Measurements from ENCODE around the gene RBM47.

- TF ChIP-seq MXI1 (conservative IDR thresholded peaks at IDR 0.05; ENCODE audit: poor library complexity, severe bottlenecking) (no peak), CTCF (IDR thresholded peaks at IDR 0.05; ENCODE audit: poor library complexity, severe bottlenecking) (no peak), POLR2AphosphoS5 (IDR thresholded peaks at IDR 0.05) (no peak), EP300 (conservative IDR thresholded peaks at IDR 0.05; ENCODE audit: poor library complexity, severe bottlenecking) (no peak), EZH2 (IDR thresholded peaks at IDR 0.05; ENCODE audit: borderline replicate concordance, insufficient read depth, low read length, poor library complexity, severe bottlenecking) (no peak), RAD21 (conservative IDR thresholded peaks at IDR 0.05) (no peak), TAF1 (IDR thresholded peaks at IDR 0.05; ENCODE audit: low read depth) (no peak), REST (IDR thresholded peaks at IDR 0.05; ENCODE audit: borderline replicate concordance) (no peak), SMC3 (conservative IDR thresholded peaks at IDR 0.05; ENCODE audit: poor library complexity) (no peak)
Observed at GRCh38 chr4:40583850-40584439, 45.7 kb downstream of the RBM47 start.

Data from neural cell (in vitro differentiated cells).